ENCODE measurements around the gene AP1M1.
"Not testable (repeated sequence)": the region's sequence is repeated elsewhere in the genome, so short reads cannot be mapped to it uniquely, and the experiment has no call there.

Gene AP1M1

DNA sequence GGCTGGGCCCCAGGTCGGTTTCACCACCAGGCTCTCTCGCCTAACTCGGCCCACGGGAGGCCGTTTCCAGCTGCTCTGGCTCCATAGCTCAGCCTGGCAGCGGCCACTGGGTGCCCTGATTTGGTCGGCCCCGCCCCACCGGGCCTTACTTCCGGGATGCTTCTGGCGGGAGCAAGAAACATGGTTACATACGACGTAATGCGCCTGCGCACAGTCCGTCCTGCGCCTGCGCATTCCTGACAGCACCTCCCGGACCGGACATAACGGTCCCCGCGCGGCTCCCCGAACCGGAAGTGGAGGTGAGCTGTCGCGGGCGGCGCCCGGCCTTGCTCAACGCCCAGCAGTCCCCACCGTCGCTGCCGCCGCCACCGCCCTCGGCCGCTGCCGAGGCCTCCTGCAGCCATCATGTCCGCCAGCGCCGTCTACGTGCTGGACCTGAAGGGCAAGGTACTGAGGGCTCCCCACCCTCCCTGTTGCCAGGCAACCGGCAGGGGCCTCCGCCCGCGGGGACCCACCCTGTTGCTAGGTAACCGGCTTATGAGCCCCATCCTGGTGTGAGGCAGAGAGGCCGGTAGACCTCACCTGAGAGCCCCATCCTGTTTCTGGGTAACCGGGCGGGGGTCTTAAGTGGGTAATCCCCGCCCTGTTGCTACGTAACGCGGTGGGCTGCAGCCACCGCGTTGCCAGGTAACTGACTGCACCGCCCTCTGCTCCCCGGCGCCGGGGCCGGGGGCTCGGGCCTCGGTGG is at the start of gene AP1M1:
Gene AP1M1, plus strand, starts transcription at position 290 of the 748 bp plus-strand sequence. Its CDS starts 116 bp downstream, at position 406.
- DNase-seq, result peak; percentile 72 to 98 (median 95)

DNA sequence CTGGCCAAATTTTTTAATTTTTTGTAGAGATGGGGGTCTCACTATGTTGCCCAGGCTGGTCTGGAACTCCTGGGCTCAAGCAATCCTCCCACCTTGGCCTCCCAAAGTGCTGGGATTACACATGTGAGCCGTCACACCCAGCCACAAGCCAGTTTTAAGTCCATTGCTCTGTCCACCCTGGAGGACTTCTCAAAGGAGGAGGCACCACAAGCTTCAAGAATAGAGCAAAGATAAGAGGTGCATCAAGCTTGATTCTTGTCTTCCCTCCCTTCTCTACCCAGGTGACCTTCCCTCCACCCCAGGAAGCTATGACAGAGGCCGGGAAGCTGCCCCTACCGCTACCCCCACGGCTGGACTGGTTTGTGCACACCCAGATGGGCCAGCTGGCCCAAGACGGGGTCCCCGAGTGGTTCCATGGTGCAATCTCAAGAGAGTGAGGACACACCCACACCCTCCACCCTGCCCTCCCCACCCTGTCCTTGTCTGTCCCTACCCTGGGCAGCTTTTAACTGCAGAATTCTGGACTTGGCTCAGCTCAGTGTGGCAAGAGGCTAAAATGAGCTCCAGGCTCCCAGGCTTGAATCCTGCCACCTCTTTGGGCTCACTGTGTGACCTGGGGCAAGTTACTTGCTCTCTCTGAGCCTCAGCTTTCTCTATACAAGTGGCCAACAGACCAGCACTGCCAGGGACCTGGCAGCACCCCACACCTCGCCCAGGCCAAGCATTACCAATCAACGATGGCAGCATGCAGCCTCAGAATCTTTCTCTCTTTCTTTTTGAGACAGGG is 49.1 kb upstream of the AP1M1 start:
- no peak for DNase-seq

DNA sequence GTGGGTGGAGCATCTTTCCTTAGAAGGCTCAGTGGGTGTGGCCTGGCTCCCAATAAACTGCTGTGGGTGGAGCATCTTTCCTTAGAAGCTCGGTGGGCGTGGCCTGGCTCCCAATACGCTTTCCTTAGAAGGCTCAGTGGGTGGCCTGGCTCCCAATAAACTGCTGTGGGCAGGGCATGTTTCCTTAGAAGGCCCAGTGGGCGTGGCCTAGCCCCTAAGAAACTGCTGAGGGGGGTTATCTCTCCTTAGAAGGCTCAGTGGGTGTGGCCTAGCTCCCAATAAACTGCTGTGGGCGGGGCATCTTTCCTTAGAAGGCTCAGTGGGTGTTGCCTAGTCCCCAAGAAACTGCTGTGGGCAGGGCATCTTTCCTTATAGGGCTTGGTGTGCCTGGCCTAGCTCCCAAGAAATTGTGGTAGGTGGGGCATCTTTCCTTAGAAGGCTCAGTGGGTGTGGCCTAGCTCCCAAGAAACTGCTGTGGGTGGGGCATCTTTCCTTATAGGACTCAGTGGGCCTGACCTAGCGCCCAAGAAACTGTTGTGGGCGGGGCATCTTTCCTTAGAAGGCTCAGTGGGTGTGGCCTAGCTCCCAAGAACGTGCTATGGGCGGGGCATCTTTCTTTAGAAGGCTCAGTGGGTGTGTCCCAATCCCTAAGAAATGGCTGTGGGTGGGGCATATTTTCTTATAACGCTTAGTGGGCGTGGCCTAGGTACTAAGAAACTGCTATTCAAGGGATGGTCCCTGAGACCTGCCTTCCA is 44.0 kb upstream of the AP1M1 start:
- no peak for DNase-seq

DNA sequence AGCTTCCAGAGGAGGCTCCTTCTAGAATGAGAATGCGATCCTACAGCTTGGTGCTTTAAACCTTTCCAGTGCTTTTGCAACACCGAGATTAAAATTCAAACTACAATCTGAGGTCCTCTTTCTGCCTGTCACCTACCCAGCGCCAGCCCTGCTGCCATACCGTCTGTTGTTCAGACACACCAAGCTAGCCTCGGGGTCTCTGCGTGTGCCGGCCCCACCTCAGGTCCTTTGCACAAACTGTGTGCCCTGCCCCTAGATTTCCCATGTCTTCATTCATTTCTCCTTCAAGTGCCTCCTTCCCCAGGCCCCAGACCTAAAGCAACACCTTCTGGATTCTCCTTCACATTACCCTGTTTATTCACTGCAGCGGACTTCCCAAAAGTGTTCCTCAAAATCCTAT is 43.2 kb upstream of the AP1M1 start:
- DNase-seq, result no peak

DNA sequence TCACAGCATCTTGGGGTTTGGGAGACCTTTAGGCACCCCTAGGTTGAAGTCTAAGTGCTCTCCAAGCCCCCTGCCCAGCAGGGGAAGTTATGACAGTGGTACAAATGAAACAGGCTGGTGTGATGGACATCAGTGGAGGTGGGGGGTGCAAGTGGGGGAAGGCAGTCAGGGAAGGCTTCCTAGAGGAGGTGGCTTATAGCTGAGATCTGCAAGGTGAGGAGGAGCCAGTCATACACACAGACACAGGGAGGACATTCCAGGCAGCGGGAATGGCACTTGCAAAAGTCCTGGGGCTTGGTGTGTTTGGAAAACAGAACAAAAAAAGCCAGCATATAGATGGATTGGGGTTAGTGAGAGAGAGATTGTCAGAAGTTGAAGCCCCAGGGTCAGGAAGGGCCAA is 42.6 kb upstream of the AP1M1 start:
- DNase-seq, result no peak

DNA sequence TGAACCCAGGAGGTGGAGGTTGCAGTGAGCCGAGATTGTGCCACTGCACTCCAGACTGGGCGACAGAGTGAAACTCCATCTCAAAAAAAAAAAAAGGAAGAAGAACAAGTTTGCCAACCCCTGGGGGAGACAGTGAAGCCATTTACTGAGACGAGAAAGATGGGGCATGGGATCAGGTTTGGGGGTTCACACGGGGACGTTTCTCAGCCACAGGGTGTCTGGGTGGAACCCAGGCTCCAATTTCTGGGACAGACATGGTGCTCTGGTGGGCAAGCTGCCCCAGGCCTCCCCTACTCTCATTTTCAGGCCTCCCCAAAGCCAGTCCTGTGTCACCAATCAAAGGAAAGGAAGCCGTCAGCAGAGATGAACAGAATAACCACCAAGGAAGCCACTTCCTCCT is 40.8 kb upstream of the AP1M1 start:
- DNase-seq, result no peak

DNA sequence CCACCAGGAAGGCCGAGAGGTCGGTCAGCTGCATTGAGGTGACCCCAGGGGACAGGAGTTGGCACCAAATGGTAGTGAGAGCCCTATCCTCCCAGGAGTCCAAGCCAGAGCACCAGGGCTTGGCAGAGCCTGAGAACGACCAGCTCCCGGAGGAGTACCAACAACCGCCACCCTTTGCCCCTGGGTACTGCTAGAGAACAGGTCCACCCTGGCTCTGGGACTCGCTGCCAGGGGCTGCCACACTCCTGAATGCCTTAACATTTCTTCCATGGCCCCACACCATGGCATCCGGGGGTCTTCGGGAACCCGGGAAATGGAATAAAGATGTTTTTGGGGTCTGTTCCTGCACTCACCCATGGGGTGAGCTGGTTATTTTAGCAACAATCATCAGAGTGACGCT is 40.1 kb upstream of the AP1M1 start:
- no peak for DNase-seq

DNA sequence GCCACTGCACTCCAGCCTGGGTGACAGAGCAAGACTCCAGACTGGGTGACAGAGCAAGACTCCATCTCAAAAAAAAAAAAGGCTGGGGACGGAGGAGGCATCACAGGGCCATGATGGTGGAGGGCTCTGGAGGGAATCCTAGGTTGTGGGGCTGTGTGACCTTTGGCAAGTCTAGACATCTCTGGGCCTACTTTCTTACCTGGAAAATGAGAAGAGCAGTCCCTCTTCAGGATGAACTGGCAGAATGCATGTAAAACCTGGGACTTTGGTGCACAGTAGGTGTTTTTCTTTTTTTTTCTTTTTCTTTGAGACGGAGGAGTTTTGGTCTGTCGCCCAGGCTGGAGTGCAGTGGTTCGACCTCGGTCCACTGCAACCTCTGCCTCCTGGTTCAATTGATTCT is 38.1 kb upstream of the AP1M1 start:
- no peak for DNase-seq

DNA sequence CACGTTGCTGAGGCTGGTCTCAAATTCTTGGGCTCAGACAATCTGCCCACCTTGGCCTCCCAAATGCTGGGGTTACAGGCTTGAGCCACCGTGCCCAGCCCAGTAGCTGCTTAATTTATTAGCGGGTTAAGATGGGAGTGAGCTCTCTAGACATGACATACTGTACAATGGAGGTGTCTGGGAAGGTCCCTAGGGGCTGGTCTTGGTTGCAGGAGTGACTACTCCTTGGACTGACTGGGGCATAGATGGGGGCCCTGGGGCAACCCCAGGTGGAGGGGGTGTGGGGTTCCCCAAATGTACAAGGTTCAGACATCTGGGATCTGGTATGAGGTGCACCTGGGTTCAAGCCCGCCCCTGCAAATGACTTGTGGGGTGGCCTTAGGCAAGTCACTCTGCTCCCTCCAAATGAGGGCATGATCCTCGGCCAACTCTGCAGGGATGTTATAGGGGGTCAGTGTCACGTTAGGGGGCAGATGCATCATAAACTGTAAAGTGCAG is 37.2 kb upstream of the AP1M1 start:
- no peak for DNase-seq

DNA sequence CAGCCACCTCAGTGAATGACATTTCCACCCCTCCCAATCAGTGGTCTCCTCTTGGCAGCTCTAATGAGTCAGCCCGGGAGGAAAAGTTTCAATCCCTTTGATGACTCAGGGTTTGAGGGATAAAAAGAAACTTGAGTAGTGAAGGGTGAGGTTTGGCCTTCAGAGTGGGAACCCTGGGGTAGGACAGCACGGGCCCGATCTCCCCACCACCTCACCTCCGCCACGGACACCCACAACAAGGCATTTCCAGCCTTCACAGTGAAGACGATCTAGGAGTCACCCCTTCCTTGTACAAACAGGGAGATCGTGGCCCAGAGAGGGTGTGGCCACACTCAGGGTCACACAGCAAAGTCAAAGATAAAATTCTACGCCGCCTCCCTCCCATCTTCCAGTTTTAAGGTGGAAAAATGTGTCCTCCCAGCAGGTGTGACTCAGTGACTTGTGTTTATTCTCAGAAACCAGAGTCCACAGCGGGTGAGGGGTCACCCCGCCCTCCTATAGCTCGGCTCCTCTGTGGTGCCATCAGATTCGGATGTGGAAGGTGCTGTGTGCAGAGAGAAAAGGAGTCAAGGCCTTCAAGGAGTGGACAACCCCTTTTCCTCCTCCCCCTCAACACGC is 36.7 kb upstream of the AP1M1 start:
- no peak for DNase-seq

DNA sequence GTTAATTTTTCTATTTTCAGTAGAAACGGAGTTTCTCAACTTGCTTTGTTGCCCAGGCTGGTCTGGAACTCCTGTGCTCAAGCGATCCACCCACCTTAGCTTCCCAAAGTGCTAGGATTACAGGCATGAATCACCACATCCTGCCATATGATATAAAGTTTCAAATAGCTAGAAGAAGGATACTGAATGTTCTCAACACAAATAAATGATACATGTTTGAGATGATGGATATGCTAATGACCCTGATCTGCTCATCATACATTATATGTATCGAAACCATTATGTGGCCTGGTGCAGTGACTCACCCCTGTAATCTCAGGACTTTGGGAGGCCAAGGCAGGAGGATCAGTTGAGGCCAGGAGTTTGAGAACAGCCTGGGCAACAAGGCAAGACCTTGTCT is 35.9 kb upstream of the AP1M1 start:
- peak in 3 of 56 donors; percentile 4 to 9 (median 7) for DNase-seq

DNA sequence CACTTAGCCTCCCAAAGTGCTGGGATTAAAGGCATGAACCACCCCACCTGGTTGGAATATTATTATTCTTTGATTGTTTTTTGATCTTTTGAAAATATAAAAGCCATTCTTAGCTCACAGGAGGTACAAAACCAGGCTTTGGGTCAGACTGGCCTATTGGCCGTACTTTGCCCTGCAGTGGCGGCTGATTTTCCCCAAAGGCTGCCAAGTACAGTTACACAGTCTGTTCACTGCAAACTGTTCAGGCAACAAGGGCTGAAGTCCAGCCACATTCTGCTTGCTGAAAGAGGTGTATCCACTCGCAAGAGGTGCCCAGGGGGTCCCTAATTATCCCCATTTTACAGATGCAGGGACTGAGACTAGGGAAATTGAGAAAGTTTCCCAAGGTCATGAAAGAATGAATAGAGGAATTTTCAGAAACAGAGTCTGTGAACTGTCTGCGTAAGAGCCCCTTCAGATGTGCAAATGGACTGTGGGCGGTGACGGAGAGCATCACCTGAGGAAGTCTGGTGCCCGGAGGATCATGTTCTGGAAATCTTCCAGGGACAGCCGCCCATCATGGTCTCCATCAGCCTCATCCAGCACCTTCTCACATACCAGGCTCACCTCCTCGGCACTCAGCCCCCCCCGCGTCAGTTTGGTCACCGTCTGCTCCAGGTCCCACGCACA is 33.4 kb upstream of the AP1M1 start:
- DNase-seq, result no peak

DNA sequence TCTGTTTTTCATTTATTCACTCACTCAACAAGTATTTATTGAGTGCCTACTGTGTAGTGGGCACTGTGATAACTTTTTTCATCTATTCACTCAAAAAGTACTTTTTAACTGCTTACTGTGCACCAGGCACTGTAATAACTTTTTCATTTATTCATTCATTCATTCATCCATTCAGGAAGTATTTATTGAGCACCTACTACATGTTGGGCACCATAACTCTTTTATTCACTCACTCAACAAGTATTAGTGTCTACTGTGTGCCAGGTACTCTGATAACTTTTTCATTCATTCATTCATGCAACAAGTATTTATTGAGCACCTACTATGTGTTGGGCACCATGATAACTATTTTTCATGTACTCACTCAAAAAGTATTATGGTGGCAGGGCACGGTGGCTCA is 31.3 kb upstream of the AP1M1 start:
- no peak for DNase-seq

DNA sequence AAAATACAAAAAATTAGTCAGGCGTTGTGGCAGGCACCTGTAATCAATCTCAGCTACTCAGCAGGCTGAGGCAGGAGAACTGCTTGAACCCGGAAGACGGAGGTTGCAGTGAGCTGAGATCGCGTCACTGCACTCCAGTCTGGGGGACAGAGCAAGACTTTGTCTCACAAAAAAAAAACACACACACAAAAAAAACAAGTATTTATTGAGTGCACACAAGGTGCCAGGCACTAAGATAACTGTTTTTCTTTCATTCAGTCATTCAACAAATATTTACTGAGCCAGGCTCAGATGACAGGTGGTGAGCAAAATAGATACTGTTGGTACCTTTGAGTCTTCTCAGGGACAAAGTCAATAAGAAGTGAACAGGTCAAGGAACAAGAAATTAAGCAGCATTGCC is 30.7 kb upstream of the AP1M1 start:
- no peak for DNase-seq

DNA sequence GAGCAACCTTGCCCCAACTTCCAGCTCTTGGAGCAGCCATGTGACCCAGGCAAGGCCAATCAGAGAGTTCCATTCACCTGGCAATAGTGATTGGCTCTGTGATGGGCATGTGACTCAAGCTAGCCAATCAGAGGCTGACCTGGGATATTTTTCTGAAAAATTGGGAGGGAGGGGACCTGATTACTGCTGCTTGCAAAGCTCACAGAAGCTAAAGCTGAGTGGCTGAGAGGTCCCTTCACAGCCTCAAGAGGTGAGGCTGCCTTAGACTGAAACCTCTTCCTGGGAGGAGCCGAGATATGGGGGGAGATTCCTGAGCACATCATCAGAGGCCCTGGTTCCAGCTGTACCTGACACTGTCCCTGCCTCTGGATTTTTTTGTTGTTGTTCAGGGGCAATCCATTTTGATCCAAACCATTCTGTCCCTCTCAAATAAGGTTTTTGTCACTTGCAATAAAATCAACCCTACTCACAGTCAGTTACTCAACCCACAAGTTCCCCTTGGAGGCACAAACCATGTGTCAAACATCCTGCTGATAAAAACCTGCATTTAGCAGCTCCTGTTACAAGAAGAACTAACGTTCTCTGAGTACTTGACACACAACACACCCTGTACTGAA is 29.1 kb upstream of the AP1M1 start:
- DNase-seq, result no peak

DNA sequence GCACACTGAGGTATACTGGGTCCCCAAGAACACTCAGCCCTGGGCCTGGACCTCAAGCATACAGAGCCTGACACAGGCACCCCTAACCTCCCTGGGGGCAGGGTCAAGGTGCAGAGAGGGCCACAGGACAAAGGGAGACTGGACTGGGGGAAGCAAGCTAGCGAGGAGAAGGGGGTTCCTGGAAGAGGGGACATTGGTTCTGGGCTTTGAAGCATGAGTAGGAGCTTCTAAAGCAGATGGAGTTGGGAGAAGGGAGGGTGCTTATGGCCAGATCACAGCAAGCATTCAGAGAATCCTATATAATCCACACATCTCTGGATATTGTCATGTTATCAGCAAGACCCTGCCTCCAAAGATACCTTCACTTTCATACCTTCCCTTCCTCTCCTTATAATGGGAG is 27.6 kb upstream of the AP1M1 start:
- DNase-seq, result no peak

DNA sequence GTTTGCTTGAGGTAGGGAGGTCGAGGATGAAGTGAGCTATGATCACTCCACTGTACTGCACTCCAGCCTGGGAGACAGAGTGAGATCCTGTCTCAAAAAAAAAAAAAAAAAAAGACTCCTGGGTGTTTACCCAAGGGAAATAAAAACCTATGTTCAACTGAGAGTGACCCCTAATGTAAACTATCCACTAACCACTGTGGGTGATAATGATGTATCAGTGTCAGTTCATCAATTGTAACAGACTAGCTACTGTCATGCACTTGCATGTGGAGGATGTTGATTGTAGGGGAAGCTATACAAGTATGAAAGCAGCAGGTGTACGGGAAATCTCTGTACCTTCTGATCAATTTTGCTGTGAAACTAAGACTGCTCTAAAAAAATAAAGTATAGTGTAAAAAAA is 21.8 kb upstream of the AP1M1 start:
- no peak for DNase-seq

DNA sequence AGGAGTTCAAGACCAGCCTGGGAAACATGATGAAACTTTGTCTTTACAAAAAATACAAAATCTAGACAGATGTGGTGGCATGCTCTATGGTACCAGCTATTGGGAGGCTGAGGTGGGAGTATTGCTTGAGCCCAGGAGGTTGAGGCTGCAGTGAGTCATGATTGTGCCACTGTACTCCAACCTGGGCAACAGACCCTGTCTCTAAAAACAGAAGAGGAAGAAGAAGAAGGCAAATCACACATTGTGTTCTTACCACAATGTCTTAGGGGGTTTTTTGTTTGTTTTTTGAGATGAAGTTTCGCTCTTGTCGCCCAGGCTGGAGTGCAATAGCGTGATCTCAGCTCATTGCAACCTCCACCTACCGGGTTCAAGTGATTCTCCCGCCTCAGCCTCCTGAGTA is 18.8 kb upstream of the AP1M1 start:
- DNase-seq, result not testable (repeated sequence)

DNA sequence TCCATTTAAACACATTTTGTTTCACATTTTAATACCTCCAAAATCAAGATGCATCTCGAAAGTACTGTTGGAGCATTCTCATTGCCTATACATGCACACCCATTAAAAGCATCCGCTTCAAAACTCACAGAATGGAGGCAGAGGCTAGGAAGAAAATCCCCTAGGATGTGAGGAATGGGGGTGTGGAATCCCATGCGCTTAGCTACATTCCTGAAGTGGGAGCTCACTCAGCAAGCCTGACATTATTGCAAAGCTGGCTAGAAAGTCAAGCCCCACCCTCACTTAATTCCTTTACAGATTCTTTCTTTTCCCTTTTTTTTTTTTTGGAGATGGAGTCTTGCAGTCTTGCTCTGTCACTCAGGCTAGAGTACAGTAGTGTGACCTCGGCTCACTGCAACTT is 17.1 kb upstream of the AP1M1 start:
- no peak for DNase-seq

DNA sequence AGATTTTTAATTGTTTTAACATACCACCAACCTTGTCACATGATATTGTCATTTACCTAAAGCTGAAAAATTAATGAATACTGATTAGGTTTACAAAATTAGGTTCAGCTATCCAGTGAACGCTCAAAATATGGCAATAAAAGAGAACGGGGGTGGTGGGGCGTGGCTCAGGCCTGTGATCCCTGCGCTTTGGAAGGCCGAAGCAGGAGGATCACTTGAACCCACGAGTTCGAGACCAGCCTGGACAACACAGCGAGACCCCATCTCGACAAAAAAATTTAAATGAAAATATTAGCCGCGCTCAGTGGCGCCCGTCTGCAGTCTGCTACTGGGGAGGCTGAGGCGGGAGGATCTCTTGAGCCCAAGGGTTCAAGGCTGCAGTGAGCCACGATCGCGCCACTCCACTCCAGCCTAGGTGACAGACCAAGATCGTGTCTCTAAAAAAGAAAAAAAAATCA is 13.0 kb upstream of the AP1M1 start:
- no peak for DNase-seq

Data from nucleus accumbens (tissue), 56 donors.